Activated effector memory CD4-positive, alpha-beta T cell treated with Interleukin-2 at 50 U/mL for 16 hours (primary cell): ENCODE results near the gene ACOX2.

Source experiments
- DNase-seq: peaks from one replicate; pipeline ENCODE4 v3.0.0-alpha.2; 2020

ACOX2 gene

GRCh38 chr3:58502872-58503271 lies 34.1 kb downstream of the ACOX2 start:
- DNase-seq = no peak

- no peak for DNase-seq
Observed at GRCh38 chr3:58497097-58497496, 39.9 kb downstream of the ACOX2 start.

- DNase-seq = no peak
Observed at GRCh38 chr3:58496206-58496857, 40.7 kb downstream of the ACOX2 start.

GRCh38 chr3:58495101-58495500 lies 41.9 kb downstream of the ACOX2 start:
- no peak for DNase-seq

GRCh38 chr3:58494107-58494506 lies 42.9 kb downstream of the ACOX2 start:
- no peak for DNase-seq

- no peak for DNase-seq
Observed at GRCh38 chr3:58492494-58492905, 44.5 kb downstream of the ACOX2 start.

- DNase-seq = peak; percentile 83
Observed at GRCh38 chr3:58491506-58492402, 45.2 kb downstream of the ACOX2 start, which contains the start of gene KCTD6. Gene KCTD6, plus strand, starts transcription at chr3:58492096. Its CDS starts 6,660 bp downstream, at chr3:58498756.

GRCh38 chr3:58490860-58491501 lies 46.0 kb downstream of the ACOX2 start:
- DNase-seq = no peak

GRCh38 chr3:58488967-58489366 lies 48.0 kb downstream of the ACOX2 start:
- DNase-seq = no peak

GRCh38 chr3:58487140-58487886 lies 49.7 kb downstream of the ACOX2 start:
- DNase-seq = no peak

- no peak for DNase-seq
Observed at GRCh38 chr3:58485801-58486435, 51.1 kb downstream of the ACOX2 start.

- DNase-seq = no peak
Observed at GRCh38 chr3:58484722-58485069, 52.3 kb downstream of the ACOX2 start.

GRCh38 chr3:58484045-58484721 lies 52.8 kb downstream of the ACOX2 start:
- DNase-seq = no peak

- DNase-seq = no peak
Observed at GRCh38 chr3:58482917-58483636, 53.9 kb downstream of the ACOX2 start.

- no peak for DNase-seq
Observed at GRCh38 chr3:58480309-58480708, 56.7 kb downstream of the ACOX2 start.

GRCh38 chr3:58478781-58479180 lies 58.2 kb downstream of the ACOX2 start:
- no peak for DNase-seq

GRCh38 chr3:58474967-58475578 lies 61.9 kb downstream of the ACOX2 start:
- no peak for DNase-seq

GRCh38 chr3:58474348-58474911 lies 62.6 kb downstream of the ACOX2 start:
- DNase-seq = no peak

GRCh38 chr3:58473275-58473674 lies 63.7 kb downstream of the ACOX2 start:
- DNase-seq = no peak
